HL-60 (cell line): ENCODE data around the gene SH2D3C.

ENCODE experiments used
- DNase-seq, 2 experiments: peaks; one replicate each; pipeline ENCODE4 v3.0.0-alpha.2; 2010 to 2020; ENCODE audit warnings: low read depth in 1 of 2, low spot score in 1 of 2
- H3K27ac ChIP-seq: fragments of 250-450 bp; sonication (Bioruptor Pico); replicated peaks from 2 replicates; pipeline ENCODE4 v1.5.1; 2020; ENCODE audit warnings: mild to moderate bottlenecking, moderate library complexity
- H3K27me3 ChIP-seq: fragments of 250-450 bp; sonication (Bioruptor Pico); 2 replicates; pipeline ENCODE4 v1.5.1; 2021; ENCODE audit warnings: mild to moderate bottlenecking, moderate library complexity; ENCODE audit not compliant: insufficient read depth, poor library complexity, severe bottlenecking
- H3K4me3 ChIP-seq: replicated peaks from 2 replicates; pipeline ENCODE4 v1.5.1; 2011; ENCODE audit warnings: mild to moderate bottlenecking, control low read depth, low read length; ENCODE audit not compliant: insufficient read depth
- CTCF ChIP-seq: IDR thresholded peaks from one replicate; pipeline ENCODE4 v1.5.1; 2011; ENCODE audit warnings: low read length, control low read depth, inconsistent platforms; ENCODE audit not compliant: insufficient read depth
- GABPA ChIP-seq: IDR thresholded peaks from 2 replicates; pipeline ENCODE4 v1.6.1; 2012; ENCODE audit warnings: low read depth
- POLR2AphosphoS5 ChIP-seq: IDR thresholded peaks from 2 replicates; pipeline ENCODE4 v1.6.1; 2012; ENCODE audit warnings: low read depth
- REST ChIP-seq: IDR thresholded peaks from 2 replicates; pipeline ENCODE4 v1.6.1; 2012; ENCODE audit warnings: low read depth; ENCODE audit not compliant: insufficient replicate concordance
- SPI1 ChIP-seq: IDR thresholded peaks from 2 replicates; pipeline ENCODE4 v1.6.1; 2012; ENCODE audit warnings: low read depth, mild to moderate bottlenecking, borderline replicate concordance

SH2D3C gene

GRCh38 chr9:127698985-127699670 lies 79.3 kb downstream of the SH2D3C start:
- no peak overlapping the region for H3K4me3 ChIP-seq
- no peak overlapping the region for H3K27ac ChIP-seq
- DNase-seq: no peak
- TF ChIP-seq CTCF: no peak
- no peak for TF ChIP-seq REST
- no peak for TF ChIP-seq GABPA
- no peak for TF ChIP-seq SPI1
- no peak for TF ChIP-seq POLR2AphosphoS5
- H3K27me3 ChIP-seq: no peaks in the 10 kb centered on the region

- Histone ChIP-seq H3K27me3 (no peaks in the 10 kb centered on the region), H3K27ac (no peak overlapping the region), H3K4me3 (no peak overlapping the region)
- no peak for DNase-seq
- TF ChIP-seq CTCF (no peak), POLR2AphosphoS5 (no peak), SPI1 (no peak), GABPA (no peak), REST (no peak)
These were observed 80.1 kb downstream of the SH2D3C start for GRCh38 chr9:127698386-127698785.

- no peaks in the 10 kb centered on the region for H3K27me3 ChIP-seq
- no peak for TF ChIP-seq POLR2AphosphoS5
- no peak for TF ChIP-seq CTCF
- TF ChIP-seq GABPA: no peak
- TF ChIP-seq REST: no peak
- no peak for TF ChIP-seq SPI1
- no peak overlapping the region for H3K4me3 ChIP-seq
- no peak overlapping the region for H3K27ac ChIP-seq
- no peak for DNase-seq
These were observed 80.9 kb downstream of the SH2D3C start for GRCh38 chr9:127697575-127697974.
